ENCODE data around the gene ZNF213. TPM values are rescaled to one million over a fixed set of nuclear protein-coding genes. Genes with fewer than 3 reads are reported as not detected.

The ZNF213 gene
- total RNA-seq, 1 experiment from 2014 or later: 5.3 TPM

GRCh38 chr16:3086596-3087242 is 48.1 kb upstream of the ZNF213 start:
- no peaks in the 10 kb centered on the region for H3K9me3 ChIP-seq
- TF ChIP-seq CTCF (IDR thresholded peaks at IDR 0.05; ENCODE audit: insufficient read depth in 1 of 2, low read depth in 1 of 2, low read length in 1 of 2, severe bottlenecking in 1 of 2, unreplicated experiment in 1 of 2): no peak
- BruUV-seq (replicated peaks): no TSS peak
- H3K27me3 ChIP-seq (replicated peaks; ENCODE audit: control insufficient read depth, insufficient read depth, low read length): no peaks in the 10 kb centered on the region
- H3K4me1 ChIP-seq: peaks cover 10% of the 10 kb centered on the region
- H3K36me3 Mint-ChIP-seq (ENCODE audit: insufficient read depth, unreplicated experiment): no peaks in the 10 kb centered on the region
- no peak overlapping the region for H3K4me3 Mint-ChIP-seq (ENCODE audit: unreplicated experiment)
- H3K4me3 ChIP-seq (ENCODE audit: low read depth, low read length): no peak overlapping the region
- no peaks in the 10 kb centered on the region for H3K36me3 ChIP-seq (ENCODE audit: control insufficient read depth, insufficient read depth, low read length)
- intact Hi-C loops (cut with micrococcal nuclease; ENCODE audit: unreplicated experiment): no loop called here
- ChIA-PET POLR2A (interaction anchor here (0.6 kb wide), 1 partner anchor 292 kb away, joined by 3 read pairs; no protein-coding TSS in a partner anchor), CTCF (interaction anchor here (0.6 to 1.2 kb wide), 2 partner anchors 11 to 20 kb away, joined by 3 to 6 read pairs; no protein-coding TSS in a partner anchor)
- DNase-seq: no peak
- H3K27me3 Mint-ChIP-seq (ENCODE audit: insufficient read depth, unreplicated experiment): no peaks in the 10 kb centered on the region
- H3K9me3 Mint-ChIP-seq (ENCODE audit: unreplicated experiment): no peaks in the 10 kb centered on the region
- H3K27ac Mint-ChIP-seq (ENCODE audit: unreplicated experiment): no peak overlapping the region
- no peaks in the 10 kb centered on the region for H3K4me1 Mint-ChIP-seq (ENCODE audit: low read depth, unreplicated experiment)

DNA sequence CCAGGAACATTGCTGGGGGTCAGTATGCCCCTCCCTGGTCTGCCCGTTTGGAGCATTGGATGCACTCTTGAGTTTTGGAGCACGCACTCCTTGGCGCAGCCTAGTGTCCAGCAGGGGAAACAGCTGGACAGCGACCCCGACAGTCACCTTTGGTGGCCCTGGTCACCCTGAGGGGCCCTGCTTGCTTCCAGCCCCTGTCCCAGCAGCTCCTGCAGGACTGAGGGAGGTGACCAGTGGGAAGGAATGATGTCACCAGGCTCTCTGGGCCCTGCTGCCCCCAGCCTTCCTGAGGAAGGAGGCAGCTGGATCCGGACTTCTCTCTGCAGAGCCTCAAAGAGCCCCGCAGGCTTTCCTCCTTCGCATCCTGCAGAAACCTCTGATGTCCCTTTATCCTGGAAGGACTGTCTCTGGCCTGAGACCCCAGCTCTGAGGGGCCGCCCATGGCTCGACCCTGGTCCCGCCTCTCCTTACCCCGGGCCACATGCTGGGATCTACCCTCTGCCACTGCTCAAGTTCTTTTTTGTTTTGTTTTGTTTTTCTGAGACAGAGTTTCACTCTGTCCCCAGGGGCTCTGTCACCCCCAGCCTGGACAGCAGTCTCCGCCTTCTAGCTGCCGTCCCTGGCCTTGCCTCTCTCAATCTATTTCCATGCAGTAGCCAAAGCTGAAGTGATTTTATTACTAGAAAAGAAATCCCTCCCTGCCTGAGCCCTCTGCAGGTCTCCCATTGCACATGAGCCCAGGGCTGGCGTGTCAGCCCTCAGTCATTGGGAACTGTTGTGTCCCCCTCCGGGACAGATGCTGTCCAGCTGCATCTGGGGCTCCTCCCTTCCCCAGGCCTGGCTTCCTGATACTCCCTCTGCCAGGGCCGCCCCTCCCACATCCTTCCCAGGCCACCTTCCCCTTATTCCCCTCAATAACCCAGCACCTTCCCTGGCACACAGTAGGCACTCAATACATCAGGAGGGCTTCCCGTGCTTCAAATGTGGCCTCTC is 47.3 kb upstream of the ZNF213 start:
- Mint-ChIP-seq H3K4me3 (ENCODE audit: unreplicated experiment) (no peak overlapping the region), H3K36me3 (ENCODE audit: insufficient read depth, unreplicated experiment) (no peaks in the 10 kb centered on the region), H3K9me3 (ENCODE audit: unreplicated experiment) (no peaks in the 10 kb centered on the region), H3K27me3 (ENCODE audit: insufficient read depth, unreplicated experiment) (no peaks in the 10 kb centered on the region), H3K4me1 (ENCODE audit: low read depth, unreplicated experiment) (no peaks in the 10 kb centered on the region), H3K27ac (ENCODE audit: unreplicated experiment) (peak overlapping the region; percentile 32)
- ChIA-PET CTCF (interaction anchor here (0.5 to 1.2 kb wide), 3 partner anchors 10 to 60 kb away, joined by 3 to 6 read pairs (median 6); no protein-coding TSS in a partner anchor), POLR2A (interaction anchor here (0.6 kb wide), 1 partner anchor 293 kb away, joined by 3 read pairs; no protein-coding TSS in a partner anchor)
- intact Hi-C loops (cut with micrococcal nuclease; ENCODE audit: unreplicated experiment): no loop called here
- no peaks in the 10 kb centered on the region for H3K36me3 ChIP-seq (ENCODE audit: control insufficient read depth, insufficient read depth, low read length)
- no peaks in the 10 kb centered on the region for H3K9me3 ChIP-seq
- BruUV-seq (replicated peaks): no TSS peak
- H3K27me3 ChIP-seq (replicated peaks; ENCODE audit: control insufficient read depth, insufficient read depth, low read length): no peaks in the 10 kb centered on the region
- no peak overlapping the region for H3K4me3 ChIP-seq (ENCODE audit: low read depth, low read length)
- peaks cover 10% of the 10 kb centered on the region for H3K4me1 ChIP-seq
- DNase-seq: peak in 1 of 2 experiments; percentile 33
- TF ChIP-seq CTCF (IDR thresholded peaks at IDR 0.05; ENCODE audit: insufficient read depth in 1 of 2, low read depth in 1 of 2, low read length in 1 of 2, severe bottlenecking in 1 of 2, unreplicated experiment in 1 of 2): peak in 1 of 2 experiments; percentile 17

- no TSS peak for BruUV-seq (replicated peaks)
- intact Hi-C loops (cut with micrococcal nuclease; ENCODE audit: unreplicated experiment): no loop called here
- H3K4me3 ChIP-seq (ENCODE audit: low read depth, low read length): no peak overlapping the region
- ChIA-PET POLR2A (no interaction called here), CTCF (interaction anchor here (0.7 kb wide), 1 partner anchor 41 kb away, joined by 5 read pairs; no protein-coding TSS in a partner anchor)
- peaks cover 10% of the 10 kb centered on the region for H3K4me1 ChIP-seq
- Mint-ChIP-seq H3K9me3 (ENCODE audit: unreplicated experiment) (no peaks in the 10 kb centered on the region), H3K4me1 (ENCODE audit: low read depth, unreplicated experiment) (no peaks in the 10 kb centered on the region), H3K36me3 (ENCODE audit: insufficient read depth, unreplicated experiment) (no peaks in the 10 kb centered on the region), H3K4me3 (ENCODE audit: unreplicated experiment) (no peak overlapping the region), H3K27me3 (ENCODE audit: insufficient read depth, unreplicated experiment) (no peaks in the 10 kb centered on the region), H3K27ac (ENCODE audit: unreplicated experiment) (peak overlapping the region; percentile 32)
- H3K27me3 ChIP-seq (replicated peaks; ENCODE audit: control insufficient read depth, insufficient read depth, low read length): no peaks in the 10 kb centered on the region
- DNase-seq: no peak
- no peak for TF ChIP-seq CTCF (IDR thresholded peaks at IDR 0.05; ENCODE audit: insufficient read depth in 1 of 2, low read depth in 1 of 2, low read length in 1 of 2, severe bottlenecking in 1 of 2, unreplicated experiment in 1 of 2)
- H3K36me3 ChIP-seq (ENCODE audit: control insufficient read depth, insufficient read depth, low read length): no peaks in the 10 kb centered on the region
- H3K9me3 ChIP-seq: no peaks in the 10 kb centered on the region
Measured at GRCh38 chr16:3088450-3088849, 46.4 kb upstream of the ZNF213 start.
